NT2/D1 (cell line): Measurements from ENCODE around the gene ERN1.

ENCODE experiments used
- DNase-seq: peaks from one replicate; pipeline ENCODE4 v3.0.0-alpha.2; 2011; ENCODE audit warnings: low read depth, low spot score
- H3K27me3 ChIP-seq: 2 replicates; pipeline ENCODE4 v1.6.0; 2011; ENCODE audit warnings: mild to moderate bottlenecking; ENCODE audit not compliant: insufficient read length, insufficient read depth
- H3K36me3 ChIP-seq: 2 replicates; pipeline ENCODE4 v1.6.1; 2011; ENCODE audit warnings: mild to moderate bottlenecking, low read length, mixed read lengths; ENCODE audit not compliant: insufficient read depth, insufficient read length
- H3K4me1 ChIP-seq: 2 replicates; pipeline ENCODE4 v1.5.1; 2011; ENCODE audit not compliant: insufficient read depth, insufficient read length
- H3K4me3 ChIP-seq: 2 replicates; pipeline ENCODE4 v1.5.1; 2011; ENCODE audit warnings: low read depth; ENCODE audit not compliant: insufficient read length
- H3K9ac ChIP-seq: 2 replicates; pipeline ENCODE4 v1.6.0; 2011; ENCODE audit warnings: low read depth; ENCODE audit not compliant: insufficient read length
- H3K9me3 ChIP-seq: 2 replicates; pipeline ENCODE4 v1.5.1; 2011; ENCODE audit warnings: mild to moderate bottlenecking, low read length; ENCODE audit not compliant: insufficient read depth
- SUZ12 ChIP-seq: IDR thresholded peaks from 2 replicates; pipeline ENCODE4 v1.6.1; 2011; ENCODE audit not compliant: insufficient read length, insufficient read depth; ENCODE audit errors: extremely low read depth
- YY1 ChIP-seq: IDR thresholded peaks from 2 replicates; pipeline ENCODE4 v1.6.1; 2011; ENCODE audit not compliant: insufficient read length, insufficient read depth
- ZNF274 ChIP-seq: IDR thresholded peaks from 2 replicates; pipeline ENCODE4 v1.6.1; 2011; ENCODE audit warnings: mild to moderate bottlenecking, low read depth, low read length

Gene ERN1

DNA sequence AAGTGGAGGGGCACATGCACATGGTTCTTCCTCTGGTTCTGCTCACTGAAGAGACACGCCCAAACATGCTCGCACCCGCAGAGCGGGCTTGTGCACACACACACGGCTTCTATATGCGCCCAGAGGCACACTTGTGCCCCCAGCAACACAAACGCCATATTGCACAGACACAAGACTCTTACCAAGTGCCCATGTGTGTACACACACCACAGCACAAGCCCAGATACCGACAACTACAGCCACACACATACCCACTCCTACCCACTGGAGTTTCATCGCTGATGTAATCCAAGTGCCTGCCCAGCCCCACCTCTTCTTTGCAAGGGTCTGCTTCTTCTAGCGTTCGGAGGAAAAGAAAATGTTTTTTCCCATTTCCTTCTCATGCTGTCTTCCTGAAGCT lies 138.3 kb downstream of the ERN1 start:
- Histone ChIP-seq H3K9ac (no peak overlapping the region), H3K4me1 (peaks cover 30% of the 10 kb centered on the region)

DNA sequence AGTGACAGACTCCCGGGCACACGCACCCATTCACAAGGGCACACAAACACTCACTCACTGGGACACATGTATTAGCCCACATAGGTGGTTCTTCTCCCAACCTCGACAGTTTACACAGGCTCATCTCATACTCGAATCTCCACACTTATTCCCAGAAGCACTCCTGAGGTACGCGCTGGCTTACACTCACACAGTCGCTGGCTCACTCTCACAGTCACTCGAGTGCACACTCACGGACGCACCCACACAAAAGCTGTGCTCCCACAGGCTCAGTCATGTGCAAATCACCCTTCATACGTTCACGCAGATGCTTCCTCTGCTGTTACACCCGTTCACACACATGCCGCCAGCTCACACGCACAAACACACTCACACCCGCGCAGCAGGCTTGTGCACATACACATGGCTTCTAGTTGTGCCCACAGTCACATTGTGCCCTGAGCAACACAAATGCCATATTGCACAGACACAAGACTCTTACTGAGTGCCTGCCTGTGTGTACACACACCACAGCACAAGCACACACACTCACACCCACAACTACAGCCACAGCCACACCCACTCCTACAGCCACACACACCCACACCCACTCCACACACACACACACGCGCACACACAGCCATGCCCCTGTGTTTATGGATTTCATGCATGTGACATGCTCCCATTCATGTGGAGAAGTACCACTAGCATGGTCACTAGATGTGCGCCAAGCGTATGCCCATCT lies 140.2 kb downstream of the ERN1 start:
- Histone ChIP-seq H3K4me1 (peaks cover 36% of the 10 kb centered on the region), H3K9me3 (no peaks in the 10 kb centered on the region), H3K9ac (peak overlapping the region; percentile 79), H3K4me3 (no peak overlapping the region), H3K27me3 (peaks cover 32% of the 10 kb centered on the region), H3K36me3 (no peaks in the 10 kb centered on the region)
- DNase-seq: no peak
- TF ChIP-seq ZNF274 (no peak), YY1 (no peak), SUZ12 (no peak)

More for the DNA sequence above, 138.3 kb downstream of the ERN1 start:
- Histone ChIP-seq H3K27me3 (peaks cover 33% of the 10 kb centered on the region), H3K4me3 (no peak overlapping the region), H3K36me3 (no peaks in the 10 kb centered on the region), H3K9me3 (no peaks in the 10 kb centered on the region)
- DNase-seq: no peak
- no peak for TF ChIP-seq SUZ12
- no peak for TF ChIP-seq YY1
- TF ChIP-seq ZNF274: no peak
